Spinal cord (tissue), 10 donors: Measurements from ENCODE around the gene GNG5. TPM values are rescaled to one million over a fixed set of nuclear protein-coding genes. Genes with fewer than 3 reads are reported as not detected.
A peak's percentile ranks its signal among the peaks of the same experiment; 100 is the strongest.
"Not testable (repeated sequence)": the region's sequence is repeated elsewhere in the genome, so short reads cannot be mapped to it uniquely, and the experiment has no call there.

Experiments
- DNase-seq, 6 donors: peaks; one replicate each; pipeline versions ENCODE4 v3.0.0 to v3.0.0-alpha.2; 2013 to 2015; ENCODE audit warnings: low spot score in 6 of 6, low read depth in 4 of 6
- H3K27ac ChIP-seq: one replicate; pipeline ENCODE4 v1.5.1; 2013; ENCODE audit warnings: low read depth, low read length, control low read depth
- H3K27me3 ChIP-seq: one replicate; pipeline ENCODE4 v1.6.1; 2013; ENCODE audit warnings: low read length; ENCODE audit not compliant: control insufficient read depth, insufficient read depth
- H3K36me3 ChIP-seq: one replicate; pipeline ENCODE4 v1.6.1; 2013; ENCODE audit warnings: low read length; ENCODE audit not compliant: control insufficient read depth, insufficient read depth
- H3K4me1 ChIP-seq: one replicate; pipeline ENCODE4 v1.6.1; 2013; ENCODE audit warnings: low read length; ENCODE audit not compliant: control insufficient read depth, insufficient read depth
- H3K4me3 ChIP-seq: one replicate; pipeline ENCODE4 v1.5.1; 2013; ENCODE audit warnings: low read depth, low read length, control low read depth
- H3K9me3 ChIP-seq: one replicate; pipeline ENCODE4 v1.6.1; 2013; ENCODE audit warnings: low read length; ENCODE audit not compliant: control insufficient read depth, insufficient read depth
- WGBS: methylation state at CpG from one replicate; pipeline ENCODE4 v1.1.5; 2013; ENCODE audit warnings: missing lambda C conversion rate; ENCODE audit not compliant: insufficient coverage; 5-methylcytosine and 5-hydroxymethylcytosine counted together
- polyA plus RNA-seq, 2 donors: library from polyadenylated mRNA; unstranded; fragments of 120-200 nt; gene quantifications; one replicate each; pipeline ENCODE4 v1.2.1, GENCODE V29; 2013; ENCODE audit not compliant: insufficient read length in 2 of 2
- total RNA-seq, 2 donors: library from RNA; depleted of rRNA in 1 of 2; stranded (reverse); fragments of 120-200 nt in 1 of 2; fragments of >200 nt in 1 of 2; gene quantifications; one replicate each; pipeline versions ENCODE4 v1.2.3 to v1.2.4, GENCODE V29; 2013 to 2014
- donor health status: healthy.

GNG5 gene
- total and polyA plus RNA-seq, 4 donors = 13.6 to 93.1 (median 59.9) TPM

DNA sequence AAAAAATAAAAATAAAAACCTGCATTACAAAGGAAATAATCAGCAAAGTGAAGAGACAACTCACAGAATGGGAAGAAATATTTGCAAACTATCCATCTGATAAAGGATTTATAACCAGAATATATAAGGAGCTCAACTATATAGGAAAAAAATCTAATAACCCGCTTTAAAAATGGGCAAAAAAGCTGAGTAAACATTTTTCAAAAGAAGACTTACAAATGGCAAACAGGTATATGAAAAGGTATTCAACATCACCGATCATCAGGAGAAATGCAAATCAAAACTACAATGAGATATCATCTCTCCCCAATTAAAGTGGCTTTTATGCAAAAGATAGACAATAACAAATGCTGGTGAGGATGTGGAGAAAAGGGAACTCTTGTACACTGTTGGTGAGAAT, 3.8 kb upstream of the GNG5 start:
- Histone ChIP-seq H3K4me3 (no peak overlapping the region), H3K9me3 (no peaks in the 10 kb centered on the region), H3K27me3 (no peaks in the 10 kb centered on the region), H3K27ac (no peak overlapping the region), H3K36me3 (no peaks in the 10 kb centered on the region), H3K4me1 (no peaks in the 10 kb centered on the region)
- no CpG with 5 or more reads among the region's 2 CpGs for WGBS
- DNase-seq = no peak

DNA sequence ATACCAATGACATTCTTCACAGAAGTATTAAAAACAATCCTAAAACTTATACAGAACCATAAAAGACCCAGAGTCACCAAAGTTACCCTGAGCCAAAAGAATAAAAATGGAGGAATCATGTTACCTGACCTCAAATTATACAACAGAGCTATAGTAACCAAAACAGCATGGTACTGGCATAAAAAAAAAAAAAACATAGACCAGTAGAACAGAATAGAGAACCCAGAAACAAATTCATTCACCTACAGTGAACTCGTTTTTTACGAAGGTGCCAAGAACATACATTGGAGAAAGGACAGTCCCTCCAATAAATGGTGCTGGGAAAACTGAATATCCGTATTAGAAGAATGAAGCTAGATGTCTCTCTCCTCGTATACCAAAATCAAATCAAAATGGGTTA, 2.6 kb upstream of the GNG5 start:
- Histone ChIP-seq H3K27ac (no peak overlapping the region), H3K27me3 (no peaks in the 10 kb centered on the region), H3K4me3 (no peak overlapping the region), H3K4me1 (no peaks in the 10 kb centered on the region), H3K36me3 (no peaks in the 10 kb centered on the region), H3K9me3 (no peaks in the 10 kb centered on the region)
- WGBS = no CpG with 5 or more reads among the region's 4 CpGs
- DNase-seq = no peak

DNA sequence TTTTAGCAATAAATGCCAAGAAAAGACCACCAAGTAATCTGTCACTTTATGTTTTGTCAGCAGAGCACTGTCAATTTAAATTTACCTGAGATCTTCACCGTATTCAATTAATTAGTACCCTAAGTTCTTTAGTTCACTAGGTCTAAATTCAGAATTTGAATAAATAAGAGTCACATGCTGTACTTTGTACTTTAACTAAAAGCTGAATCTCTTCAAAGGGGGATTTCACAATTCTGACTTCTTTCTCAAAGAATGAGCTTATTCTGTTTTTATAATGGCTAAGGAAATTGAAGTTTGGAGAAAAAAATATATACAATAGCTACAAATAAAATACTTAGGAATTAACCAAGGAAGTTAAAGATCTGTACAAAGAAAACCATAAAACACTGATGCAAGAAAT, 2.1 kb upstream of the GNG5 start:
- no peaks in the 10 kb centered on the region for H3K27me3 ChIP-seq
- no peak overlapping the region for H3K4me3 ChIP-seq
- H3K9me3 ChIP-seq = no peaks in the 10 kb centered on the region
- H3K4me1 ChIP-seq = no peaks in the 10 kb centered on the region
- no CpG with 5 or more reads among the region's 1 CpG for WGBS
- DNase-seq = no peak
- no peaks in the 10 kb centered on the region for H3K36me3 ChIP-seq
- H3K27ac ChIP-seq = no peak overlapping the region

DNA sequence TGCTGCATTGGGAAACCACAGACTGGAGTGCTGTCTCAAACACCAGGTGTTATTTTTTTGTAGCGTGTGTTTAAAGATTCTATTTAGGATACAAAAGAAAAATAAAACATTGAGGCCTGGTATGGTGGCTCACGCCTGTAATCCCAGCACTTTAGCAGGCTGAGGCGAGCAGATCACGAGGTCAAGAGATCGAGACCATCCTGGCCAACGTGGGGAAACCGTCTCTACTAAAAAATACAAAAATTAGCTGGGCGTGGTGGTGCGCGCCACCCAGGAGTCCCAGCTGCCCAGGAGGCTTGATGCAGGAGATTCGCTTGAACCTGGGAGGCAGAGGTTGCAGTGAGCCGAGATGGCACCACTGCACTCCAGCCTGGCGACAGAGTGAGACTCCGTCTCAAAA, 1.5 kb upstream of the GNG5 start:
- H3K4me3 ChIP-seq, H3K4me1 ChIP-seq, H3K27me3 ChIP-seq, H3K9me3 ChIP-seq, H3K27ac ChIP-seq, DNase-seq, H3K36me3 ChIP-seq: not testable (repeated sequence)
- WGBS = 96% methylated on average over 12 of the region's 14 CpGs

DNA sequence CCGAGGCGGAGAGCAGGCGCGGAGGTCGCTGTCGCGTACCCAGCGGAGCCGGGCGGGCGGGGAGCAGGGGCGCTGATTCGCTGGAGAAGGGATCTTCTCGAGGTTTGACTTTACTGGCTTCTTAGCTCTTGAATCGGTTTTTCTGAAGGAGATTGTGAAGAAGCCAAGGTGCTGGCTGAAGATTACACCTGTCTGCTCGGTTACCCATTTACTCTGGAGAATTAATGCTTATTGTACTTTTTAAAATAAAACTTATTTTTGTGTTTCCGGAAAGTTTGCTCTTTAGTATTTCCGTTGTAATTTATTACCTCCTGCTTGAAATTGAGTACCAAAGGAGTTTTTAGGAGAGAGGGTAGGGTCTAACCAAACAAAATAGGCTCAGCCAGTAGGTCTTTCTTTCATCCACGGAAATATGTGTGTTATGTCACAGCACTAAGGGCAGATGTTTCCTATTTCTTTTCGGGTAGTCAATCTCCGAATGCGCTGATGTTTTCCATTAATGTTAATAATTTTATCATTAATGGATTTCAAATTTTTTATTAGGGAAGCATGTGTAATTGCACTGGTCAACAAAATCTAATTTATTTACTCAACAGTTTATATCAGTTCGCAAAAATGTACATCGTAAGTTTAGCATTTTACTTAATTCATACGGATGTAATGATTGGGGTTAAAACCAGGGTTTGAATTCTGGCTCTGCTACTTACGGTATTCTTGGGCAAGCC, 510 bp upstream of the GNG5 start:
- Histone ChIP-seq H3K27me3 (no peaks in the 10 kb centered on the region), H3K4me1 (no peaks in the 10 kb centered on the region), H3K27ac (peak overlapping the region; percentile 95), H3K9me3 (no peaks in the 10 kb centered on the region), H3K36me3 (no peaks in the 10 kb centered on the region), H3K4me3 (peak overlapping the region; percentile 72)
- no CpG with 5 or more reads among the region's 26 CpGs for WGBS
- DNase-seq = no peak

DNA sequence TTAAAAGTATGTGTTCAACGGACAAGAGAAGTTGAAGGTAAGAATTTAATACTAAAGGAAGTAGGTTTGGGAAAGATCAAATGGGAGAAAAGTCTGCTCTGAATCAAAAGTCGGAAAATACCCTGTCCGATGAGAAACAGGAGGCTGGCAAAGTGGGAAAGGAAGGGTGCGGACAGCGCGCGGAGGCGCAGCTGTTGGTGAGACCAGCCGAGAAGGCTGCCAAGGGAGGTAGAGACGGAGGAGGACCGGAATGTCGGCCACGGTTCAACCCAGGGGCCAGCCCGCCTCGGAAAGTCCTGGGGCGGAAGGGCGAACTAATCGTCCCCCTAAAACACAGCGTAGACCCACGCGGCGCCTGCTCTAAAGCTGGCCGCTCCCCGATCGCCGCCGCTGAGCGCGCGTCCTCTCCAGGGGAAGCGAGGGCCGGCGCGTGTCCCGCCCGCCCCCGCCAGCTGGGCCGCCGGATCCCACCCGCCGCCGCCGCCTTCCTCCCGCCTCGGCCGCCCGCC, 834 bp downstream of the GNG5 start:
- no peaks in the 10 kb centered on the region for H3K27me3 ChIP-seq
- no peaks in the 10 kb centered on the region for H3K9me3 ChIP-seq
- no peaks in the 10 kb centered on the region for H3K36me3 ChIP-seq
- H3K4me3 ChIP-seq = peak overlapping the region; percentile 72
- 0% methylated on average over 43 of the region's 47 CpGs for WGBS
- H3K4me1 ChIP-seq = no peaks in the 10 kb centered on the region
- DNase-seq = peak in 3 of 6 donors; percentile 31 to 58 (median 51)
- H3K27ac ChIP-seq = peak overlapping the region; percentile 95

DNA sequence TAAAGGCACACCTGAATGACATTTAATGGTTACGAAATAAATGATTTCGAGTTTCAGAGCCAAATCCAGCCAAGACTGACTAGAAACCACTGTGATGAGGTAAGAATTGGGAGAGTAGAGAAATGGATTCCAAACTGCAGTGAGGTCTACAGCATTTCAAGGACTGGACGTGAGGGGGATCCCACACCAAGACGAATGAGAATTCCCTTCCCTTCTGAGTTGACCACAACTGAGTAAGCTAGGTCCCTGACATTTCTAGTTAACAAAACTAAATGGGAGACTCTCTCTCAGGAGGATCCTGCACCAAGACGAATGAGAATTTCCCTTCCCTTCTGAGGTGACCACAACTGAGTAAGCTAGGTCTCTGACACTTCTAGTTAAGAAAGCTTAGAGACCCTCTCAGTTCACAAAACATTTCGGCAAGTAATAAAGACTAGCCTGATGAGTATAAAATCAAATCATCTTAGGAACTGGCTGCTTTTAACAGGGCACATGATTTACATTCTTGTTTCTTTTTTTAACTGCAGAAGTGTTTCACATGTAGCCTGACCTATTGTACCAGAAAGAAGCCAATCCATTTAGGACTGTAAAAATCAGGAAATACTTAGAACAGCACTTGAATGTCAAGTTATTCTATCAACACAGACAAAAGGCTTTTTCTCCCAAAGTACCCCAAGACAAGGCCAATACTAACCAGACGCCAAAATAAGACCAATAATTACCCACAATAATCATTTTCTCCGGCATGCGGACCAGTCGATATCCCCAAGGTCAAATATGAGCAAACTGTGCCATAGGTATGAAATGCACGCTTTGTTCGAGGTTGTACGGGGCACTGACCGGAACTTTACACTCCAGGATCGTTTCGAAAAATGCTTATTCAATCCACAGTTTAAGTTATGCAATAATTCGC, 1.5 kb downstream of the GNG5 start:
- Histone ChIP-seq H3K4me1 (no peaks in the 10 kb centered on the region), H3K27ac (peak overlapping the region; percentile 95), H3K36me3 (no peaks in the 10 kb centered on the region), H3K4me3 (peak overlapping the region; percentile 72), H3K27me3 (no peaks in the 10 kb centered on the region), H3K9me3 (no peaks in the 10 kb centered on the region)
- peak in 1 of 6 donors; percentile 14 for DNase-seq
- WGBS = 16% methylated on average over 4 of the region's 17 CpGs

DNA sequence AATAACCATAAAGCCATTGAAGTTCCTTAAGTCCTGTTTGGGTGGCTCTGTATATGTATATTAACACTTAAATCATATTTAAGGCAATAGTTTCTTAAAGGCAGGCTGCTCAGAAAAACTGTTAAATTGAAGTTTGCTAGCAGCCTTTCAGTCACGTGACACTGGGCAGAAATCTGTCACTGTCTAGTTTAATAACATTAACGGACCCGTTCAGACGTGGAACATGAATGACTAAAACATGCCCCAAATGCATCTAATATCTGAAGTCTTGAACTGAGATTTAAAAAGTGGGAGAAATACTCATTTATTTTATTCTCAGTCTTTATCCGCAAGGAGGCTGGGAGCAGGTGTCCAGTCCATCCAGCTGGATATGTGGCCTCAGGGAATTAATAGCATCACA, 3.5 kb downstream of the GNG5 start:
- no peak for DNase-seq
- Histone ChIP-seq H3K4me1 (no peaks in the 10 kb centered on the region), H3K27ac (no peak overlapping the region), H3K36me3 (no peaks in the 10 kb centered on the region), H3K4me3 (no peak overlapping the region), H3K27me3 (no peaks in the 10 kb centered on the region), H3K9me3 (no peaks in the 10 kb centered on the region)
- 83% methylated on average over 2 of the region's 5 CpGs for WGBS

DNA sequence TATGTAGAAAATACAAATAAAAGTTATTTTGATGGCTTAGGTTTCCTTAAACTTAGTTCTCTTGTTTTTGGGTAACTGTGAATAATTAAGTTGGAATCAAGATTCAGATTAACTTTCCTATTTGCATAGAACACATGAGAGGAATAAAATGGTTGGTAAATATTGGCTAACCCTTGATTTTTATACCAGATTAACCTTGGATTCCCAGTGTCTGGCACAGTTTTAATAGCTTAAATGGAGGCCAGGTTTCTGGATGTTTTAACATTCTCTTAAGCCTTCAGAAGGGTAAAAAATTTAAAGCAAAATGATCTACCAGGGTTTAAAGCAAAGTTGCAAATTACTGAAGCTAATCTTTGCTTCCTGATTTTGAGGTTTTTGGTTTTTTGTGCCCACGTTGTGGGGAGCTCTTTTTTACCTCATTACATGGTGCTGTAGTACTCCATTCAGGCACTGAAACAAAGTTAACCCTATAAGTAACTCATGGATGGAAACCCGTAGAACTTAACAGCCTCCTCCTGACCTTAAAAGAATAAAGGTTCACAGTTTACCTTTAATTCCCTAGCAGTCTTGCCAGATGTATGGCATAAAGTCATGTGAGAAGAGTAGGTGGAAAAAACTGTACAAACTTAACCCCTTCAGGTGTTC, 8.6 kb downstream of the GNG5 start:
- H3K36me3 ChIP-seq = peaks cover 13% of the 10 kb centered on the region
- no peak overlapping the region for H3K4me3 ChIP-seq
- no peaks in the 10 kb centered on the region for H3K4me1 ChIP-seq
- H3K27ac ChIP-seq = no peak overlapping the region
- no CpG with 5 or more reads among the region's 2 CpGs for WGBS
- DNase-seq = no peak
- H3K27me3 ChIP-seq = no peaks in the 10 kb centered on the region
- no peaks in the 10 kb centered on the region for H3K9me3 ChIP-seq
